Loucy (cell line): Measurements from ENCODE around the gene SELENOI.

ENCODE experiments used
- EZH2phosphoT487 ChIP-seq: fragments of 200-600 bp; IDR thresholded peaks from 2 replicates; pipeline ENCODE4 v1.6.1; 2018; ENCODE audit warnings: antibody characterized with exemption, mild to moderate bottlenecking, moderate library complexity, borderline replicate concordance
- TF ChIP-seq, protein P1 (sequence below): fragments of 200-600 bp; sonication (generic); conservative IDR thresholded peaks from 2 replicates; pipeline ENCODE4 v1.5.1; 2014; ENCODE audit warnings: mild to moderate bottlenecking, antibody characterized with exemption, low read length

DNA sequence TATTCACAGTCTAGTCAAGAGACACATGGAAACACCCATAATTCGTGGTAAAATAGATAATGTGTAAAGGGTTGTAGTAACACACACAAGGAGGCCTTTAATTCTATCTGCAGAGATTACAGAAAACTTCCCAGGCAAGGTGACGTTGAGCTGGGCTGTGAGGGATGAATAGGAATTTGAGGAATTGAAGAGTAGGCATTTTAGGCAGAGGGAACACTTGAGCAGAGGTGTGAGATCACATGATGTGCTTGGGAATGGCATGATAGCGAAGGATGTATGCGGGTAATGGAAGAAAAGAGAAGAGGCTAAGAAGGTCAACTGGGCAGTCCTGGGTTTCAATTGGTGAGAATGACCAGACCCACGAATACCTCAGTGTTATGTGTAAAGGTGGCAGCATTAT is 76.0 kb downstream of the SELENOI start:
- TF ChIP-seq, protein P1, sequence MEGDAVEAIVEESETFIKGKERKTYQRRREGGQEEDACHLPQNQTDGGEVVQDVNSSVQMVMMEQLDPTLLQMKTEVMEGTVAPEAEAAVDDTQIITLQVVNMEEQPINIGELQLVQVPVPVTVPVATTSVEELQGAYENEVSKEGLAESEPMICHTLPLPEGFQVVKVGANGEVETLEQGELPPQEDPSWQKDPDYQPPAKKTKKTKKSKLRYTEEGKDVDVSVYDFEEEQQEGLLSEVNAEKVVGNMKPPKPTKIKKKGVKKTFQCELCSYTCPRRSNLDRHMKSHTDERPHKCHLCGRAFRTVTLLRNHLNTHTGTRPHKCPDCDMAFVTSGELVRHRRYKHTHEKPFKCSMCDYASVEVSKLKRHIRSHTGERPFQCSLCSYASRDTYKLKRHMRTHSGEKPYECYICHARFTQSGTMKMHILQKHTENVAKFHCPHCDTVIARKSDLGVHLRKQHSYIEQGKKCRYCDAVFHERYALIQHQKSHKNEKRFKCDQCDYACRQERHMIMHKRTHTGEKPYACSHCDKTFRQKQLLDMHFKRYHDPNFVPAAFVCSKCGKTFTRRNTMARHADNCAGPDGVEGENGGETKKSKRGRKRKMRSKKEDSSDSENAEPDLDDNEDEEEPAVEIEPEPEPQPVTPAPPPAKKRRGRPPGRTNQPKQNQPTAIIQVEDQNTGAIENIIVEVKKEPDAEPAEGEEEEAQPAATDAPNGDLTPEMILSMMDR: no peak
- TF ChIP-seq EZH2phosphoT487: no peak
